ENCODE results near the gene CADM2. TPM values are rescaled to one million over a fixed set of nuclear protein-coding genes. Genes with fewer than 3 reads are reported as not detected.

The CADM2 gene
- total RNA-seq, 1 donor from 2014 or later = 6.8 TPM

- no peaks in the 10 kb centered on the region for H3K27me3 ChIP-seq
- no peak overlapping the region for H3K4me3 ChIP-seq
- Mint-ChIP-seq H3K9me3 (no peaks in the 10 kb centered on the region), H3K36me3 (no peaks in the 10 kb centered on the region), H3K4me3 (no peak overlapping the region), H3K27ac (no peak overlapping the region), H3K4me1 (no peaks in the 10 kb centered on the region), H3K27me3 (ENCODE audit: insufficient read depth, low read depth) (no peaks in the 10 kb centered on the region)
- H3K36me3 ChIP-seq = no peaks in the 10 kb centered on the region
- no peaks in the 10 kb centered on the region for H4K20me1 ChIP-seq (ENCODE audit: low read depth)
- no peak overlapping the region for H3K27ac ChIP-seq
- no peak overlapping the region for H3K4me2 ChIP-seq
- no peak for DNase-seq (ENCODE audit: low spot score)
- no peaks in the 10 kb centered on the region for H3K79me2 ChIP-seq (ENCODE audit: low read depth)
- TF ChIP-seq CTCF (IDR thresholded peaks at IDR 0.05) = no peak
- no peak for TF ChIP-seq EZH2 (IDR thresholded peaks at IDR 0.05)
- TF ChIP-seq EZH2phosphoT487 (IDR thresholded peaks at IDR 0.05) = no peak
- no peak overlapping the region for H2AFZ ChIP-seq (replicated peaks)
- no peaks in the 10 kb centered on the region for H3F3A ChIP-seq (ENCODE audit: low read depth)
- no peaks in the 10 kb centered on the region for H3K9me3 ChIP-seq (ENCODE audit: low read depth)
- H3K9ac ChIP-seq = no peak overlapping the region
- H3K4me1 ChIP-seq = no peaks in the 10 kb centered on the region
These were observed 1098.2 kb downstream of the CADM2 start for GRCh38 chr3:86056962-86057361.

- Mint-ChIP-seq H3K4me3 (no peak overlapping the region), H3K27ac (no peak overlapping the region), H3K4me1 (no peaks in the 10 kb centered on the region), H3K9me3 (no peaks in the 10 kb centered on the region), H3K36me3 (no peaks in the 10 kb centered on the region), H3K27me3 (ENCODE audit: insufficient read depth, low read depth) (no peaks in the 10 kb centered on the region)
- Histone ChIP-seq H3K79me2 (ENCODE audit: low read depth) (no peaks in the 10 kb centered on the region), H3K27me3 (no peaks in the 10 kb centered on the region), H3K9ac (no peak overlapping the region), H3K27ac (no peak overlapping the region), H3K9me3 (ENCODE audit: low read depth) (no peaks in the 10 kb centered on the region), H3K4me3 (no peak overlapping the region), H3K4me1 (no peaks in the 10 kb centered on the region), H3K36me3 (no peaks in the 10 kb centered on the region), H2AFZ (replicated peaks) (no peak overlapping the region), H3K4me2 (no peak overlapping the region), H4K20me1 (ENCODE audit: low read depth) (no peaks in the 10 kb centered on the region), H3F3A (ENCODE audit: low read depth) (no peaks in the 10 kb centered on the region)
- no peak for DNase-seq (ENCODE audit: low spot score)
- TF ChIP-seq EZH2 (IDR thresholded peaks at IDR 0.05) (no peak), CTCF (IDR thresholded peaks at IDR 0.05) (no peak), EZH2phosphoT487 (IDR thresholded peaks at IDR 0.05) (no peak)
These were observed 1115.0 kb downstream of the CADM2 start for GRCh38 chr3:86073799-86074198.

- H3K4me3 ChIP-seq = no peak overlapping the region
- H3K4me1 Mint-ChIP-seq = peaks cover 8% of the 10 kb centered on the region
- H3K36me3 ChIP-seq = no peaks in the 10 kb centered on the region
- H3K79me2 ChIP-seq (ENCODE audit: low read depth) = no peaks in the 10 kb centered on the region
- no peaks in the 10 kb centered on the region for H3F3A ChIP-seq (ENCODE audit: low read depth)
- H3K4me1 ChIP-seq = no peaks in the 10 kb centered on the region
- peaks cover 2% of the 10 kb centered on the region for H3K36me3 Mint-ChIP-seq
- H3K4me3 Mint-ChIP-seq = no peak overlapping the region
- no peak for TF ChIP-seq CTCF (IDR thresholded peaks at IDR 0.05)
- TF ChIP-seq EZH2phosphoT487 (IDR thresholded peaks at IDR 0.05) = no peak
- TF ChIP-seq EZH2 (IDR thresholded peaks at IDR 0.05) = no peak
- H3K27ac Mint-ChIP-seq = peak overlapping the region; percentile 4
- H3K9ac ChIP-seq = no peak overlapping the region
- peaks cover 3% of the 10 kb centered on the region for H3K27me3 Mint-ChIP-seq (ENCODE audit: insufficient read depth, low read depth)
- H3K9me3 ChIP-seq (ENCODE audit: low read depth) = no peaks in the 10 kb centered on the region
- no peak overlapping the region for H3K27ac ChIP-seq
- no peak overlapping the region for H3K4me2 ChIP-seq
- no peak for DNase-seq (ENCODE audit: low spot score)
- peaks cover 18% of the 10 kb centered on the region for H3K9me3 Mint-ChIP-seq
- no peak overlapping the region for H2AFZ ChIP-seq (replicated peaks)
- no peaks in the 10 kb centered on the region for H4K20me1 ChIP-seq (ENCODE audit: low read depth)
- H3K27me3 ChIP-seq = no peaks in the 10 kb centered on the region
These were observed 1128.5 kb downstream of the CADM2 start for GRCh38 chr3:86087160-86087871.

Measured in neural progenitor cell (in vitro differentiated cells).